Liver (tissue), 9 donors: ENCODE results near the gene ZSCAN10. TPM values are rescaled to one million over a fixed set of nuclear protein-coding genes. Genes with fewer than 3 reads are reported as not detected.

Source experiments
- DNase-seq: peaks from one replicate; pipeline ENCODE4 v3.0.0-alpha.2; 2017; ENCODE audit warnings: low spot score
- H3K27ac ChIP-seq, 2 donors: one replicate each; pipeline ENCODE4 v1.7.0; 2013; ENCODE audit warnings: inconsistent platforms in 2 of 2, low read length in 2 of 2, control low read depth in 1 of 2, low read depth in 1 of 2, mild to moderate bottlenecking in 1 of 2
- H3K27me3 ChIP-seq, 4 donors: one replicate each; pipeline versions ENCODE4 v1.6.1 to v1.7.0; 2013; ENCODE audit warnings: low read length in 3 of 4, inconsistent platforms in 1 of 4, mild to moderate bottlenecking in 1 of 4, moderate library complexity in 1 of 4; ENCODE audit not compliant: control insufficient read depth in 4 of 4, insufficient read depth in 4 of 4
- H3K36me3 ChIP-seq, 4 donors: one replicate each; pipeline versions ENCODE4 v1.6.1 to v1.7.0; 2013; ENCODE audit warnings: low read length in 3 of 4, mild to moderate bottlenecking in 3 of 4, low read depth in 1 of 4, moderate library complexity in 1 of 4; ENCODE audit not compliant: control insufficient read depth in 4 of 4, insufficient read depth in 3 of 4
- H3K4me1 ChIP-seq, 4 donors: one replicate each; pipeline versions ENCODE4 v1.6.1 to v1.7.0; 2013; ENCODE audit warnings: low read length in 3 of 4, mild to moderate bottlenecking in 3 of 4, moderate library complexity in 1 of 4; ENCODE audit not compliant: control insufficient read depth in 4 of 4, insufficient read depth in 4 of 4
- H3K4me3 ChIP-seq, 3 donors: one replicate each; pipeline versions ENCODE4 v1.6.1 to v1.7.0; 2013; ENCODE audit warnings: low read length in 3 of 3, control low read depth in 1 of 3, low read depth in 1 of 3, mild to moderate bottlenecking in 1 of 3
- H3K9ac ChIP-seq, 2 donors: one replicate each; pipeline ENCODE4 v1.7.0; 2013; ENCODE audit warnings: low read length in 2 of 2, mild to moderate bottlenecking in 2 of 2, moderate library complexity in 2 of 2, control low read depth in 1 of 2, low read depth in 1 of 2
- H3K9me3 ChIP-seq, 4 donors: one replicate each; pipeline versions ENCODE4 v1.6.1 to v1.7.0; 2013; ENCODE audit warnings: low read length in 3 of 4; ENCODE audit not compliant: control insufficient read depth in 4 of 4
- ATF3 ChIP-seq: IDR thresholded peaks from 2 replicates; pipeline ENCODE4 v1.6.1; 2016; ENCODE audit warnings: antibody characterized with exemption
- CTCF ChIP-seq: fragments of 150-350 bp; IDR thresholded peaks from 2 replicates; pipeline ENCODE4 v1.5.1; 2017; ENCODE audit warnings: improper control_type of control experiment, low read depth, low read length; ENCODE audit not compliant: missing input control
- EGR1 ChIP-seq, 2 donors: IDR thresholded peaks; 2 replicates each; pipeline ENCODE4 v1.6.1; 2016 to 2018; ENCODE audit warnings: antibody characterized with exemption in 2 of 2, low read depth in 2 of 2
- FOXA1 ChIP-seq: IDR thresholded peaks from 2 replicates; pipeline ENCODE4 v1.6.1; 2016; ENCODE audit warnings: antibody characterized with exemption
- FOXA2 ChIP-seq: IDR thresholded peaks from 2 replicates; pipeline ENCODE4 v1.6.1; 2016; ENCODE audit warnings: antibody characterized with exemption
- GABPA ChIP-seq, 2 donors: IDR thresholded peaks in 1 of 2; conservative IDR thresholded peaks in 1 of 2; 2 replicates each; pipeline ENCODE4 v1.6.1; 2016; ENCODE audit warnings: antibody characterized with exemption in 2 of 2, mild to moderate bottlenecking in 1 of 2, moderate library complexity in 1 of 2
- HNF4A ChIP-seq, 2 donors: conservative IDR thresholded peaks; 2 replicates each; pipeline ENCODE4 v1.6.1; 2016; ENCODE audit warnings: antibody characterized with exemption in 2 of 2, mild to moderate bottlenecking in 2 of 2
- HNF4G ChIP-seq: IDR thresholded peaks from 2 replicates; pipeline ENCODE4 v1.6.1; 2016; ENCODE audit warnings: antibody characterized with exemption
- JUND ChIP-seq, 2 donors: IDR thresholded peaks; 2 replicates each; pipeline ENCODE4 v1.6.1; 2016; ENCODE audit warnings: antibody characterized with exemption in 2 of 2
- MAX ChIP-seq: IDR thresholded peaks from 2 replicates; pipeline ENCODE4 v1.6.1; 2016; ENCODE audit warnings: antibody characterized with exemption
- NR2F2 ChIP-seq: IDR thresholded peaks from 2 replicates; pipeline ENCODE4 v1.6.1; 2016; ENCODE audit warnings: antibody characterized with exemption
- RAD21 ChIP-seq, 2 donors: IDR thresholded peaks; 2 replicates each; pipeline ENCODE4 v1.6.1; 2016; ENCODE audit warnings: antibody characterized with exemption in 2 of 2, mild to moderate bottlenecking in 2 of 2
- REST ChIP-seq: IDR thresholded peaks from 2 replicates; pipeline ENCODE4 v1.6.1; 2016; ENCODE audit warnings: antibody characterized with exemption, mild to moderate bottlenecking
- RXRA ChIP-seq, 2 donors: IDR thresholded peaks; 2 replicates each; pipeline ENCODE4 v1.6.1; 2017 to 2018; ENCODE audit warnings: antibody characterized with exemption in 2 of 2, mild to moderate bottlenecking in 1 of 2
- SP1 ChIP-seq: IDR thresholded peaks from 2 replicates; pipeline ENCODE4 v1.6.1; 2018; ENCODE audit warnings: antibody characterized with exemption, mild to moderate bottlenecking
- TAF1 ChIP-seq: conservative IDR thresholded peaks from 2 replicates; pipeline ENCODE4 v1.6.1; 2016; ENCODE audit warnings: antibody characterized with exemption, mild to moderate bottlenecking
- YY1 ChIP-seq: IDR thresholded peaks from 2 replicates; pipeline ENCODE4 v1.6.1; 2016; ENCODE audit warnings: antibody characterized with exemption, mild to moderate bottlenecking
- ZBTB33 ChIP-seq: IDR thresholded peaks from 2 replicates; pipeline ENCODE4 v1.6.1; 2016; ENCODE audit warnings: antibody characterized with exemption
- WGBS: extraction: QIAGEN DNeasy Blood & Tissue Kit; methylation state at CpG from one replicate; pipeline ENCODE4 v1.1.7; 2013; 5-methylcytosine and 5-hydroxymethylcytosine counted together
- polyA plus RNA-seq, 2 donors: library from polyadenylated mRNA; stranded (reverse) in 1 of 2; unstranded in 1 of 2; fragments of 200-250 nt in 1 of 2; fragments of >200 nt in 1 of 2; fragmentation: Nextera tagmentation in 1 of 2; extraction: Ambion mirVana in 1 of 2; gene quantifications; one replicate each; pipeline versions ENCODE4 v1.2.1 to v1.2.3, GENCODE V29; 2013 to 2015
- total RNA-seq, 2 donors: library from RNA; depleted of rRNA; stranded (reverse); fragments of >200 nt; gene quantifications; one replicate each; pipeline ENCODE4 v1.2.3, GENCODE V29; 2014
- donor health status: healthy.
- donor health status: healthy.
- donor health status: healthy.
- donor health status: healthy.
- donor health status: healthy.

ZSCAN10 gene
- total and polyA plus RNA-seq, 4 donors = not detected

GRCh38 chr16:3119701-3120408, 20.8 kb upstream of the ZSCAN10 start:
- H3K27me3 ChIP-seq = no peaks in the 10 kb centered on the region
- WGBS = 96% methylated on average over 57 of the region's 57 CpGs
- DNase-seq = no peak
- H3K4me3 ChIP-seq = no peak overlapping the region
- no peaks in the 10 kb centered on the region for H3K9me3 ChIP-seq
- H3K9ac ChIP-seq = no peak overlapping the region
- H3K27ac ChIP-seq = no peak overlapping the region
- peaks cover 0 to 31% (median 3%) of the 10 kb centered on the region in 4 donors for H3K36me3 ChIP-seq
- H3K4me1 ChIP-seq = peaks cover 0 to 13% (median 9%) of the 10 kb centered on the region in 4 donors
- TF ChIP-seq FOXA1 (no peak), HNF4G (no peak), GABPA (IDR thresholded peaks at IDR 0.05 in 1 of 2, conservative IDR thresholded peaks at IDR 0.05 in 1 of 2) (no peak), RAD21 (IDR thresholded peaks at IDR 0.05) (no peak)

GRCh38 chr16:3119286-3119685, 20.2 kb upstream of the ZSCAN10 start:
- H3K27ac ChIP-seq = no peak overlapping the region
- H3K27me3 ChIP-seq = no peaks in the 10 kb centered on the region
- H3K9ac ChIP-seq = no peak overlapping the region
- no peak for DNase-seq
- no peak overlapping the region for H3K4me3 ChIP-seq
- no peak for TF ChIP-seq GABPA (IDR thresholded peaks at IDR 0.05 in 1 of 2, conservative IDR thresholded peaks at IDR 0.05 in 1 of 2)
- TF ChIP-seq MAX = no peak
- TF ChIP-seq HNF4G = no peak
- H3K36me3 ChIP-seq = peaks cover 0 to 31% (median 3%) of the 10 kb centered on the region in 4 donors
- WGBS = 96% methylated on average over 33 of the region's 33 CpGs
- peaks cover 0 to 8% (median 6%) of the 10 kb centered on the region in 4 donors for H3K4me1 ChIP-seq
- no peaks in the 10 kb centered on the region for H3K9me3 ChIP-seq

GRCh38 chr16:3118846-3119245, 19.8 kb upstream of the ZSCAN10 start:
- DNase-seq = no peak

More at GRCh38 chr16:3118846-3119245, 19.8 kb upstream of the ZSCAN10 start:
- no peak overlapping the region for H3K4me3 ChIP-seq
- H3K9me3 ChIP-seq = no peaks in the 10 kb centered on the region
- H3K4me1 ChIP-seq = peaks cover 0 to 8% (median 6%) of the 10 kb centered on the region in 4 donors
- no peak overlapping the region for H3K9ac ChIP-seq
- H3K27ac ChIP-seq = no peak overlapping the region
- no peak for TF ChIP-seq MAX
- no peak for TF ChIP-seq CTCF
- no peak for TF ChIP-seq RAD21 (IDR thresholded peaks at IDR 0.05)
- no peak for TF ChIP-seq YY1
- no peak for TF ChIP-seq REST
- TF ChIP-seq RXRA (IDR thresholded peaks at IDR 0.05) = no peak
- no peak for TF ChIP-seq JUND (IDR thresholded peaks at IDR 0.05)
- no peak for TF ChIP-seq FOXA1
- TF ChIP-seq NR2F2 = no peak
- TF ChIP-seq TAF1 = no peak
- no peak for TF ChIP-seq ZBTB33
- TF ChIP-seq GABPA (IDR thresholded peaks at IDR 0.05 in 1 of 2, conservative IDR thresholded peaks at IDR 0.05 in 1 of 2) = no peak
- no peak for TF ChIP-seq HNF4G
- no peak for TF ChIP-seq FOXA2
- no peak for TF ChIP-seq ATF3
- no peak for TF ChIP-seq HNF4A (conservative IDR thresholded peaks at IDR 0.05)
- no peak for TF ChIP-seq SP1
- TF ChIP-seq EGR1 (IDR thresholded peaks at IDR 0.05; ENCODE audit: low read depth in 2 of 2) = no peak
- no peaks in the 10 kb centered on the region for H3K27me3 ChIP-seq
- 97% methylated on average over 20 of the region's 20 CpGs for WGBS
- H3K36me3 ChIP-seq = peaks cover 0 to 31% (median 3%) of the 10 kb centered on the region in 4 donors
